Measurements from ENCODE around the gene CRY2. TPM values are rescaled to one million over a fixed set of nuclear protein-coding genes. Genes with fewer than 3 reads are reported as not detected.

The CRY2 gene
- total and polyA plus RNA-seq, 2 of the 8 experiments (the other 6 are each of a cell fraction or from before 2014, with no cell fraction given), result 8.0 to 9.4 TPM

GRCh38 chr11:45850446-45850845 is 3.2 kb downstream of the CRY2 start (continued):
- TF ChIP-seq CTCF (IDR thresholded peaks at IDR 0.05; ENCODE audit: control extremely low read depth in 1 of 3, insufficient read depth in 1 of 3, low read depth in 1 of 3, low read length in 3 of 3) (no peak), SP4 (IDR thresholded peaks at IDR 0.05; ENCODE audit: low read length) (no peak), ATF2 (IDR thresholded peaks at IDR 0.05; ENCODE audit: low read length) (no peak), CHD1 (IDR thresholded peaks at IDR 0.05; ENCODE audit: low read depth, low read length) (no peak)

Data from H1 (cell line).